Activated CD8-positive, alpha-beta T cell treated with anti-CD3 and anti-CD28 coated beads for 36 hours (primary cell): Measurements from ENCODE around the gene SLC30A7. TPM values are rescaled to one million over a fixed set of nuclear protein-coding genes. Genes with fewer than 3 reads are reported as not detected.

Source experiments
- ATAC-seq: fragments of 200-7000 bp; cut with Tn5 transposase; one replicate; pipeline ENCODE4 v1.10.0; 2021; ENCODE audit warnings: mild to moderate bottlenecking, moderate library complexity
- CTCF ChIA-PET: fragments of 350-600 bp; sonication (Branson Sonifier 250); formaldehyde crosslinking; loops from one replicate; lab custom pipeline; 2021; ENCODE audit warnings: antibody characterized with exemption; lab: Charles Lee
- POLR2A ChIA-PET: fragments of 350-600 bp; sonication (Branson Sonifier 250); formaldehyde crosslinking; loops from one replicate; lab custom pipeline; 2021; ENCODE audit warnings: antibody characterized with exemption; lab: Charles Lee
- DNase-seq: peaks from one replicate; pipeline ENCODE4 v3.0.0-alpha.2; 2020
- H3K27ac Mint-ChIP-seq: one replicate; pipeline ENCODE4 v1.8.0; 2021; ENCODE audit warnings: mild to moderate bottlenecking, mixed read lengths
- H3K27me3 Mint-ChIP-seq: one replicate; pipeline ENCODE4 v1.8.0; 2021; ENCODE audit warnings: mixed read lengths
- H3K36me3 Mint-ChIP-seq: one replicate; pipeline ENCODE4 v1.8.0; 2021; ENCODE audit warnings: low read depth, mixed read lengths
- H3K4me1 Mint-ChIP-seq: one replicate; pipeline ENCODE4 v1.8.0; 2021; ENCODE audit warnings: low read depth, mixed read lengths
- H3K4me3 Mint-ChIP-seq: one replicate; pipeline ENCODE4 v1.8.0; 2021; ENCODE audit warnings: mild to moderate bottlenecking, moderate library complexity, mixed read lengths
- H3K9me3 Mint-ChIP-seq: one replicate; pipeline ENCODE4 v1.8.0; 2021; ENCODE audit warnings: mixed read lengths
- intact Hi-C: fragments of 100-400 bp; cut with micrococcal nuclease; formaldehyde crosslinking; loops from one replicate; pipeline ENCODE4 v1.10.0; 2022
- total RNA-seq, 2 experiments: library from RNA; stranded (reverse); gene quantifications; one replicate each; pipeline ENCODE4 v1.2.3, GENCODE V29; 2021
- TF ChIP-seq, protein P1 (sequence below): fragments of 200-600 bp; IDR thresholded peaks from one replicate; pipeline ENCODE4 v1.8.0; 2022; ENCODE audit warnings: antibody characterized with exemption, mild to moderate bottlenecking

SLC30A7 gene
- total RNA-seq, 2 experiments from 2014 or later, result 32.0 to 36.1 TPM

- POLR2A ChIA-PET, result interaction anchor here (0.5 kb wide), 1 partner anchor 294 kb away, joined by 3 read pairs; no protein-coding TSS in a partner anchor
- peaks cover 26% of the 10 kb centered on the region for H3K9me3 Mint-ChIP-seq
Measured at GRCh38 chr1:100953960-100954730, 58.3 kb downstream of the SLC30A7 start.

GRCh38 chr1:100955322-100955721, 59.4 kb downstream of the SLC30A7 start:
- Mint-ChIP-seq H3K4me1 (peaks cover 38% of the 10 kb centered on the region), H3K27ac (no peak overlapping the region), H3K36me3 (peaks cover 70% of the 10 kb centered on the region), H3K27me3 (no peaks in the 10 kb centered on the region), H3K4me3 (no peak overlapping the region), H3K9me3 (peaks cover 26% of the 10 kb centered on the region)
- DNase-seq, result no peak
- TF ChIP-seq, protein P1, sequence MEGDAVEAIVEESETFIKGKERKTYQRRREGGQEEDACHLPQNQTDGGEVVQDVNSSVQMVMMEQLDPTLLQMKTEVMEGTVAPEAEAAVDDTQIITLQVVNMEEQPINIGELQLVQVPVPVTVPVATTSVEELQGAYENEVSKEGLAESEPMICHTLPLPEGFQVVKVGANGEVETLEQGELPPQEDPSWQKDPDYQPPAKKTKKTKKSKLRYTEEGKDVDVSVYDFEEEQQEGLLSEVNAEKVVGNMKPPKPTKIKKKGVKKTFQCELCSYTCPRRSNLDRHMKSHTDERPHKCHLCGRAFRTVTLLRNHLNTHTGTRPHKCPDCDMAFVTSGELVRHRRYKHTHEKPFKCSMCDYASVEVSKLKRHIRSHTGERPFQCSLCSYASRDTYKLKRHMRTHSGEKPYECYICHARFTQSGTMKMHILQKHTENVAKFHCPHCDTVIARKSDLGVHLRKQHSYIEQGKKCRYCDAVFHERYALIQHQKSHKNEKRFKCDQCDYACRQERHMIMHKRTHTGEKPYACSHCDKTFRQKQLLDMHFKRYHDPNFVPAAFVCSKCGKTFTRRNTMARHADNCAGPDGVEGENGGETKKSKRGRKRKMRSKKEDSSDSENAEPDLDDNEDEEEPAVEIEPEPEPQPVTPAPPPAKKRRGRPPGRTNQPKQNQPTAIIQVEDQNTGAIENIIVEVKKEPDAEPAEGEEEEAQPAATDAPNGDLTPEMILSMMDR, result no peak
- peak; percentile 41 for ATAC-seq
- ChIA-PET CTCF (interaction anchor here (1.4 kb wide), 1 partner anchor 333 kb away, joined by 4 read pairs; no protein-coding TSS in a partner anchor), POLR2A (interaction anchor here (0.7 to 0.9 kb wide), 2 partner anchors 11 to 126 kb away, joined by 3 to 4 read pairs; no protein-coding TSS in a partner anchor)
- intact Hi-C loops, result no loop called here

More at GRCh38 chr1:100953960-100954730, 58.3 kb downstream of the SLC30A7 start:
- no peak for ATAC-seq
- Mint-ChIP-seq H3K36me3 (peaks cover 71% of the 10 kb centered on the region), H3K27me3 (no peaks in the 10 kb centered on the region), H3K4me1 (peaks cover 40% of the 10 kb centered on the region), H3K4me3 (no peak overlapping the region), H3K27ac (peak overlapping the region; percentile 84)
- CTCF ChIA-PET, result interaction anchor here (0.6 to 1.4 kb wide), 4 partner anchors 8 to 334 kb away, joined by 3 to 5 read pairs (median 4); no protein-coding TSS in a partner anchor
- DNase-seq, result no peak
- intact Hi-C loops, result no loop called here
- TF ChIP-seq, protein P1, result no peak

- Mint-ChIP-seq H3K9me3 (no peaks in the 10 kb centered on the region), H3K4me3 (no peak overlapping the region), H3K27ac (no peak overlapping the region), H3K4me1 (peaks cover 22% of the 10 kb centered on the region), H3K36me3 (peaks cover 62% of the 10 kb centered on the region), H3K27me3 (no peaks in the 10 kb centered on the region)
- POLR2A ChIA-PET, result interaction anchor here (1.0 to 1.5 kb wide), 2 partner anchors 9 to 18 kb away, joined by 5 to 6 read pairs; no protein-coding TSS in a partner anchor
- no peak for DNase-seq
- TF ChIP-seq, protein P1, result no peak
- intact Hi-C loops, result no loop called here
- peak; percentile 37 for ATAC-seq
- CTCF ChIA-PET, result interaction anchor here (1.0 to 2.2 kb wide), 4 partner anchors 11 to 349 kb away, joined by 3 to 7 read pairs (median 3); no protein-coding TSS in a partner anchor
Measured at GRCh38 chr1:100959502-100960060, 63.7 kb downstream of the SLC30A7 start.

DNA sequence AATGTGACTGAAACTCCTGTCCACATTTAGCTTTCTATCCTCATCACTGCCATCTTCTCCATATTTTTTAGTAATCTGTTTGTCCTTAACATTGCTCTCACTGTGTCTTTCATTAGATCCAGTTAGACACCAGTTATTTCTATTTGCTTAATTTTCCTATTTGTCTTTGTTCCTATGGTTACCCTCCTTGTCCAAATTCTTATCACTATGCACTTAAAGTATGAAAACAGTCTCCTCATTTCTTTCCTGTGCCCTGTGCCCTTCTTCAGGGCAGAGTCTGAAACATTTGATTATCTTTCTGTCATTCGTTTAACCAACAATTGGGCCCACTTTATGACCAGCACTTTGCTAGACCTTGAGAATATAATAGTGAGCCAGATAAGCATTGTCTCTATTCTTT, 64.2 kb downstream of the SLC30A7 start:
- DNase-seq (no peak), ATAC-seq (no peak)
- intact Hi-C loops, result no loop called here
- no peaks in the 10 kb centered on the region for H3K27me3 Mint-ChIP-seq
- POLR2A ChIA-PET, result interaction anchor here (1.0 kb wide), 1 partner anchor 9 kb away, joined by 5 read pairs; no protein-coding TSS in a partner anchor
- CTCF ChIA-PET, result interaction anchor here (1.5 to 2.2 kb wide), 2 partner anchors 11 to 349 kb away, joined by 3 to 7 read pairs; no protein-coding TSS in a partner anchor
- H3K9me3 Mint-ChIP-seq, result no peaks in the 10 kb centered on the region
- H3K4me3 Mint-ChIP-seq, result no peak overlapping the region
- H3K4me1 Mint-ChIP-seq, result peaks cover 22% of the 10 kb centered on the region
- H3K36me3 Mint-ChIP-seq, result peaks cover 66% of the 10 kb centered on the region
- no peak overlapping the region for H3K27ac Mint-ChIP-seq
- TF ChIP-seq, protein P1, result no peak
